Karpas-422 (cell line): Measurements from ENCODE around the gene FAM3D. TPM values are rescaled to one million over a fixed set of nuclear protein-coding genes. Genes with fewer than 3 reads are reported as not detected.

Source experiments
- DNase-seq: peaks from one replicate; pipeline ENCODE4 v3.0.0-alpha.2; 2015
- H2AFZ ChIP-seq: fragments of 200-600 bp; sonication (generic); 2 replicates; pipeline ENCODE4 v1.6.1; 2014; ENCODE audit warnings: antibody characterized with exemption, low read length, mixed read lengths
- H3K27ac ChIP-seq: fragments of 200-600 bp; sonication (generic); 2 replicates; pipeline ENCODE4 v1.5.1; 2014; ENCODE audit warnings: mild to moderate bottlenecking, low read length, moderate library complexity
- H3K27me3 ChIP-seq: fragments of 200-600 bp; sonication (generic); 2 replicates; pipeline ENCODE4 v1.6.1; 2014; ENCODE audit warnings: low read length, mixed read lengths
- H3K36me3 ChIP-seq: fragments of 200-600 bp; sonication (generic); 2 replicates; pipeline ENCODE4 v1.6.1; 2014; ENCODE audit warnings: low read length, mixed read lengths; ENCODE audit not compliant: insufficient read depth
- H3K4me1 ChIP-seq: fragments of 200-600 bp; sonication (generic); 2 replicates; pipeline ENCODE4 v1.6.1; 2014; ENCODE audit warnings: mild to moderate bottlenecking, low read length, mixed read lengths
- H3K4me2 ChIP-seq: fragments of 200-600 bp; sonication (generic); 2 replicates; pipeline ENCODE4 v1.6.1; 2014; ENCODE audit warnings: low read length, low read depth, mild to moderate bottlenecking; ENCODE audit not compliant: poor library complexity, severe bottlenecking
- H3K4me3 ChIP-seq: fragments of 200-600 bp; sonication (generic); 2 replicates; pipeline ENCODE4 v1.5.1; 2014; ENCODE audit warnings: mild to moderate bottlenecking, antibody characterized with exemption, low read length, mixed read lengths
- H3K79me2 ChIP-seq: fragments of 200-600 bp; sonication (generic); 2 replicates; pipeline ENCODE4 v1.6.1; 2014; ENCODE audit warnings: mild to moderate bottlenecking, low read length, mixed read lengths
- H3K9ac ChIP-seq: fragments of 200-600 bp; sonication (generic); 2 replicates; pipeline ENCODE4 v1.6.0; 2014; ENCODE audit warnings: low read length
- H3K9me2 ChIP-seq: fragments of 200-600 bp; sonication (generic), shearing (Covaris generic); replicated peaks from 2 replicates; pipeline ENCODE4 v1.6.0; 2014; ENCODE audit warnings: mild to moderate bottlenecking, low read length, moderate library complexity; ENCODE audit not compliant: insufficient read depth
- H3K9me3 ChIP-seq: fragments of 300-700, 200-600 bp; sonication (generic); 2 replicates; pipeline ENCODE4 v1.6.1; 2014; ENCODE audit warnings: low read length, mixed read lengths
- H4K20me1 ChIP-seq: fragments of 200-600 bp; sonication (generic); 2 replicates; pipeline ENCODE4 v1.6.1; 2014; ENCODE audit warnings: mild to moderate bottlenecking, antibody characterized with exemption, low read length, low read depth; ENCODE audit not compliant: insufficient read depth
- total RNA-seq: library from RNA; depleted of rRNA; stranded (reverse); fragments of >200 nt; shearing (Covaris generic); gene quantifications from 2 replicates; pipeline ENCODE4 v1.2.3, GENCODE V29; 2014; ENCODE audit warnings: low replicate concordance

FAM3D gene
- total RNA-seq, 1 experiment from 2014 or later: not detected

DNA sequence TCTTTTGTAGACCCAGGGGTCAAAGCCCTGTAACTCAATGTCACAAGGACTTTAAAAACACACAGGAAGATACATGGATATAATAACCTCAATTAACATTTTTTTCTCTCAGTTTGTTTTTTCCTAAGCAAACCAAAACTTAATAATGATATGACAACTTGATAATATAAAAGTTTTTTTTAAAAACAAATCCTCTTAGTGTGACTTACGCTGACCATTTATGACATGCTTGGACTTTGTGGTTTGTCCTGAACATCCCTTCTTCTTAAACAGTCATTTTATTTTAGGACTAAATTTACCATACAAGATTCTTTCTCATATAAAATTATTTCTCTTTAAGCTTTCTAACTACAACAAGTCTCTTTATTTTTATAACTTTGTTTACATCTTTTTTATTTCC lies 25.4 kb upstream of the FAM3D start:
- no peaks in the 10 kb centered on the region for H3K4me1 ChIP-seq
- H3K9ac ChIP-seq: no peak overlapping the region
- H3K4me2 ChIP-seq: no peak overlapping the region
- no peaks in the 10 kb centered on the region for H3K27me3 ChIP-seq
- no peak overlapping the region for H3K4me3 ChIP-seq
- no peaks in the 10 kb centered on the region; the same call in 1 of the 2 replicates for H3K36me3 ChIP-seq
- H3K79me2 ChIP-seq: no peaks in the 10 kb centered on the region
- no peak overlapping the region for H2AFZ ChIP-seq
- DNase-seq: no peak
- H3K27ac ChIP-seq: no peak overlapping the region
- H4K20me1 ChIP-seq: no peaks in the 10 kb centered on the region
- no peaks in the 10 kb centered on the region for H3K9me2 ChIP-seq
- H3K9me3 ChIP-seq: peaks cover 12% of the 10 kb centered on the region

- no peaks in the 10 kb centered on the region for H3K4me1 ChIP-seq
- H3K27ac ChIP-seq: no peak overlapping the region
- H2AFZ ChIP-seq: no peak overlapping the region
- H4K20me1 ChIP-seq: no peaks in the 10 kb centered on the region
- no peak for DNase-seq
- H3K9me2 ChIP-seq: no peaks in the 10 kb centered on the region
- H3K4me2 ChIP-seq: no peak overlapping the region
- peaks cover 12% of the 10 kb centered on the region for H3K9me3 ChIP-seq
- no peaks in the 10 kb centered on the region for H3K79me2 ChIP-seq
- no peaks in the 10 kb centered on the region for H3K27me3 ChIP-seq
- H3K4me3 ChIP-seq: no peak overlapping the region
- H3K36me3 ChIP-seq: no peaks in the 10 kb centered on the region; the same call in 1 of the 2 replicates
- no peak overlapping the region for H3K9ac ChIP-seq
Observed at GRCh38 chr3:58690490-58690889, 23.9 kb upstream of the FAM3D start.

DNA sequence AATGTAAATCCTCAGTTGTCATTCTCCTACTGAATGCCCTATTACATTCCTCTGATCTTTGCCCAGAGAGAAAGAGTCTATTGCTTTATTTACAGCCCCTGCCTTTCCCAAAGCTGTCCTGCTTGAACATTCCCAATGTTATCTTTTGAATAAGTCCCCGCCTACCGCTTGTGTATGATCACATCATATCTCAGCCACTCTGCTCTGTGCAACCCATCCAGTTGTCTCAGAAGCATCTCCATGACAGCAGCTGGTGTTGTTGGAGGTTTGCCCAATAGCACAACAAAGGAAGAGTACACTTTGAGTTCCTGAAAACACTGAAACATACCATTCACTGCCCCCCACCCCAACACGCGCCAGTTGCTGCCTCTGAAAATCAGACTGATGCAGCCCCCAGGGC lies 22.0 kb upstream of the FAM3D start:
- no peak overlapping the region for H3K9ac ChIP-seq
- H3K4me1 ChIP-seq: no peaks in the 10 kb centered on the region
- H3K36me3 ChIP-seq: no peaks in the 10 kb centered on the region; the same call in 1 of the 2 replicates
- no peaks in the 10 kb centered on the region for H3K27me3 ChIP-seq
- H3K9me2 ChIP-seq: no peaks in the 10 kb centered on the region
- no peaks in the 10 kb centered on the region for H3K79me2 ChIP-seq
- H3K9me3 ChIP-seq: peaks cover 12% of the 10 kb centered on the region
- no peak overlapping the region for H3K4me2 ChIP-seq
- no peak overlapping the region for H2AFZ ChIP-seq
- H4K20me1 ChIP-seq: no peaks in the 10 kb centered on the region
- H3K27ac ChIP-seq: no peak overlapping the region
- no peak for DNase-seq
- H3K4me3 ChIP-seq: no peak overlapping the region

GRCh38 chr3:58686847-58687246 lies 20.3 kb upstream of the FAM3D start:
- Histone ChIP-seq H4K20me1 (no peaks in the 10 kb centered on the region), H3K27ac (no peak overlapping the region), H3K9me2 (no peaks in the 10 kb centered on the region), H3K4me3 (no peak overlapping the region), H3K4me1 (no peaks in the 10 kb centered on the region), H2AFZ (no peak overlapping the region), H3K9ac (no peak overlapping the region), H3K9me3 (peaks cover 11% of the 10 kb centered on the region), H3K79me2 (no peaks in the 10 kb centered on the region), H3K4me2 (no peak overlapping the region), H3K27me3 (no peaks in the 10 kb centered on the region), H3K36me3 (no peaks in the 10 kb centered on the region; the same call in 1 of the 2 replicates)
- DNase-seq: no peak

DNA sequence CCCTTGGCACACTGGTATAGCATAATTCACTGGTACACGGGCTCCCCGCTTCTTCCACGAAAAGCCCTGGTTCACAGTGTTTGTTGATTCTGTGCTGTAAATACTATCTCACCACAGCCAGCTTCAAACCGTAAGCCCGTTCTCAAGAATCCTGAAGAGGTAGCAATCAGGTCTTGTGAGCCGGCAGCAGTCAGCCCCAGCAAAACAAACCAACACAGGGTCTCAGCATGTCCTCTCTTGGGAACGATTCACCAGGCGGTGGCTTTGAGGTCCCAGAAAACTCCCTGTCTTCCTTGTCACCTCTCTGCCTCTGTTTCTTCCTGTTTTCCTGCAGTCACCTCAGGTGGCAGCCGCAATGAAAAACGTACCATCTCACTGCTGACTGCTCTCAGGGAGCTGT lies 19.1 kb upstream of the FAM3D start:
- no peaks in the 10 kb centered on the region for H3K36me3 ChIP-seq
- no peak overlapping the region for H2AFZ ChIP-seq
- no peak overlapping the region for H3K4me3 ChIP-seq
- H3K79me2 ChIP-seq: no peaks in the 10 kb centered on the region
- H3K9me2 ChIP-seq: no peaks in the 10 kb centered on the region
- no peaks in the 10 kb centered on the region for H3K4me1 ChIP-seq
- H3K9me3 ChIP-seq: no peaks in the 10 kb centered on the region; the same call in 1 of the 2 replicates
- H3K27me3 ChIP-seq: no peaks in the 10 kb centered on the region
- H3K4me2 ChIP-seq: no peak overlapping the region
- no peak overlapping the region for H3K9ac ChIP-seq
- H3K27ac ChIP-seq: no peak overlapping the region
- DNase-seq: no peak
- H4K20me1 ChIP-seq: no peaks in the 10 kb centered on the region

- no peak overlapping the region for H3K9ac ChIP-seq
- no peaks in the 10 kb centered on the region for H3K36me3 ChIP-seq
- no peak overlapping the region for H2AFZ ChIP-seq
- no peaks in the 10 kb centered on the region for H3K9me2 ChIP-seq
- H3K4me3 ChIP-seq: no peak overlapping the region
- no peaks in the 10 kb centered on the region for H3K9me3 ChIP-seq
- H3K27ac ChIP-seq: no peak overlapping the region
- no peaks in the 10 kb centered on the region for H4K20me1 ChIP-seq
- H3K79me2 ChIP-seq: no peaks in the 10 kb centered on the region
- no peaks in the 10 kb centered on the region for H3K27me3 ChIP-seq
- no peak for DNase-seq
- H3K4me2 ChIP-seq: no peak overlapping the region
- no peaks in the 10 kb centered on the region for H3K4me1 ChIP-seq
Observed at GRCh38 chr3:58683466-58683865, 16.9 kb upstream of the FAM3D start.

- Histone ChIP-seq H3K9ac (no peak overlapping the region), H2AFZ (no peak overlapping the region), H3K9me3 (no peaks in the 10 kb centered on the region), H3K9me2 (no peaks in the 10 kb centered on the region), H3K4me3 (no peak overlapping the region), H3K4me1 (no peaks in the 10 kb centered on the region), H3K27ac (no peak overlapping the region), H3K4me2 (no peak overlapping the region), H3K27me3 (no peaks in the 10 kb centered on the region), H3K36me3 (no peaks in the 10 kb centered on the region), H3K79me2 (no peaks in the 10 kb centered on the region), H4K20me1 (no peaks in the 10 kb centered on the region)
- no peak for DNase-seq
Observed at GRCh38 chr3:58683001-58683458, 16.5 kb upstream of the FAM3D start.

GRCh38 chr3:58681863-58682262 lies 15.3 kb upstream of the FAM3D start:
- Histone ChIP-seq H3K79me2 (no peaks in the 10 kb centered on the region), H3K27ac (no peak overlapping the region), H3K27me3 (no peaks in the 10 kb centered on the region), H3K9ac (no peak overlapping the region), H3K4me3 (no peak overlapping the region), H4K20me1 (no peaks in the 10 kb centered on the region), H3K9me3 (no peaks in the 10 kb centered on the region), H3K4me2 (no peak overlapping the region), H3K36me3 (no peaks in the 10 kb centered on the region), H3K9me2 (no peaks in the 10 kb centered on the region), H2AFZ (no peak overlapping the region), H3K4me1 (no peaks in the 10 kb centered on the region)
- no peak for DNase-seq
